ENCODE measurements around the gene HARS1.

DNA sequence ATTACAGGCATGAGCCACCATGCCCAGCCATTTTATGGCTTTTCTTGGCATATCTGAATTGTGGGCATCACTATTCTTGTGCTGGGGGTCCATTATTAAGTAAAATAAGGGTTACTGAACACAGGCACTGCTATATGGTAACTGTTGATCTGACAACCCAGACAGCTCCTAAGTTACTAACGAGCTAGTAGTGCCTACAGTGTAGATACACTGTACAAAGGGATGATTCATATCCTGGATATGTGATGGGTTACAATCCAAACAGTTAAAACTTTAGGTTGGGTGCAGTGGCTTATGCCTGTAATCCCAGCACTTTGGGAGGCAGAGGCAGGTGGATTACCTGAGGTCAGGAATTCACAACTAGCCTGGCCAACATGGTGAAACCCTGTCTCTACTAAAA, 62.5 kb downstream of the HARS1 start:
- TF ChIP-seq, protein P1, sequence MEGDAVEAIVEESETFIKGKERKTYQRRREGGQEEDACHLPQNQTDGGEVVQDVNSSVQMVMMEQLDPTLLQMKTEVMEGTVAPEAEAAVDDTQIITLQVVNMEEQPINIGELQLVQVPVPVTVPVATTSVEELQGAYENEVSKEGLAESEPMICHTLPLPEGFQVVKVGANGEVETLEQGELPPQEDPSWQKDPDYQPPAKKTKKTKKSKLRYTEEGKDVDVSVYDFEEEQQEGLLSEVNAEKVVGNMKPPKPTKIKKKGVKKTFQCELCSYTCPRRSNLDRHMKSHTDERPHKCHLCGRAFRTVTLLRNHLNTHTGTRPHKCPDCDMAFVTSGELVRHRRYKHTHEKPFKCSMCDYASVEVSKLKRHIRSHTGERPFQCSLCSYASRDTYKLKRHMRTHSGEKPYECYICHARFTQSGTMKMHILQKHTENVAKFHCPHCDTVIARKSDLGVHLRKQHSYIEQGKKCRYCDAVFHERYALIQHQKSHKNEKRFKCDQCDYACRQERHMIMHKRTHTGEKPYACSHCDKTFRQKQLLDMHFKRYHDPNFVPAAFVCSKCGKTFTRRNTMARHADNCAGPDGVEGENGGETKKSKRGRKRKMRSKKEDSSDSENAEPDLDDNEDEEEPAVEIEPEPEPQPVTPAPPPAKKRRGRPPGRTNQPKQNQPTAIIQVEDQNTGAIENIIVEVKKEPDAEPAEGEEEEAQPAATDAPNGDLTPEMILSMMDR (IDR thresholded peaks at IDR 0.05; ENCODE audit: insufficient read depth, low read depth, low read length) = no peak
- no peak for TF ChIP-seq EZH2 (IDR thresholded peaks at IDR 0.05; ENCODE audit: insufficient read depth, low read length)
